Stimulated activated CD4-positive, alpha-beta T cell treated with anti-CD3 and anti-CD28 coated beads, Interleukin-12 subunit alpha, Interleukin-12 subunit beta, amount 100 ng/mL, for 24 hours (primary cell): ENCODE data around the gene CST3.
"Not testable (repeated sequence)": the region's sequence is repeated elsewhere in the genome, so short reads cannot be mapped to it uniquely, and the experiment has no call there.

ENCODE experiments used
- DNase-seq, 2 experiments: peaks; one replicate each; pipeline ENCODE4 v3.0.0-alpha.2; 2020; ENCODE audit warnings: low read depth in 2 of 2

The CST3 gene

DNA sequence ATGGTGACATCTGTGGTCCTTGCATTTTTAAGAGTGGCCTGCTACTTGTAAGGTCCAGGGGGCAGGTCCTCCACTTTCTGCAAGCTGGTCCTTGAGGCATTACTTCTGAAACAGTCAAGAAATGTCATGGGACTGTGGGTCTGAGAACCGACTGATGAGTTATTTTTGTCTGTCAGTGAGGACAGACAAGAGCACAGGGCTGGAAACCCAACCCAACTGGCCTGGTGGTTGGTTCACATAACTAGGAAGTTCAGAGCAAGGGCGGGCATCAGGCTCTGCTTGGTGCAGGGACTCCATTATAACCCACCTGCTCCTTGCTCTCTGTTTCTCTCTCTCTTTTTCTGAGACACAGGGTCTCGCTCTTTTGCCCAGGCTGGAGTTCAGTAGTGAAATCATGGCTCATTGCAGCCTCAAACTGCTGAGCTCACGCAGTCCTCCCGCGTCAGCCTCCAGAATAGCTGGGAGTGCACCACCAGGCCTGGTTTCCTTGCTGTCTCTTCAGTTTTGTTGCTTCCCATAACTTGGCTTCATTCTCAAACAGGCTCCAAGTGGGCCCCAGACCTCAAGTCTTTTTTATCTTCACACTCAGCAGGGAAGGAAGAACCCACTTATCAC is 9.2 kb downstream of the CST3 start:
- no peak for DNase-seq

DNA sequence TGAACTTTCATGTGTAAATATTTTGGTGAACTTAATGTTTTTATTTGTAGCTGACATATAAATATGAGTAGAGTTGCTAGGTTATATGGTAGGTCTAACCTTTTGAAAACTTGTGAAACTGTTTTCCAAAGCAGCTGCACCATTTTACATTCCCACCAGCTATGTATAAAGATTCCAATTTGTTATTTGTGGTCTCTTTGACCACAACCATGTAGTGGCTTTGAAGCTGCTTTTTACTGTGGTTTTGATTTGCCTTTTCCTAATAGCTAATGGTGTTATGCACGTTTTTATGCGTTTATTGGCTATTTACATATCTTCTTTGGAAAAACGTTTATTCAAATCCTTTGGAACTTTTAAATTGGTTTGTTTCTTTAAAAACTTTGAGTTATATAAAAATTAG is 10.3 kb downstream of the CST3 start:
- no peak for DNase-seq

DNA sequence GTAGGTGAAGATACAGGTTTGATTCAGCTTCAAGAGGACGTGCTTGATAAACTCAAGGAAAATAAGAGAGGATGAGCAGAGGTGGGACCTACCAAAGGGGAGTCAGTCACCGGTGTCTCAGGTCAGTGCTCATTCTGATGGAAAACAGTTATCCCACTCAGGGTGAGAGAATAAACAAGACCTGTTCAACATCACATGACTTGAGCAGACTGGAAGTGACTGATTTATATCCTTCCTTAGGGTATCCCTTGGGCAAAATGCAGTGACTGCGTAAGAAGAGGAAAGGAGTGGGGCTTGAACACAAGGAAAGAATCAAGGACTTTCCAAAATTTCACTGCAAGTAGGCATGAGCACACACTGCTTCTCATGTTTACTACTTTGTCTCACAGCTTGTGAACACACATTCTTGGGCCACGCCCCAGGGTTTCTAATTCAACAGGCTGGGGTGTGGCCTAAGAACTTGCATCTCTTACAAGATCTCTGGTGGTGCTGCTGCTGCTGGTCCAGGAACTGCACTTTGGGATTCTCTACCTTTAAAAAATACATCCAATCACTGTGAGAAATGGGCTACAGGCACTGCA is 11.6 kb downstream of the CST3 start:
- DNase-seq = no peak

DNA sequence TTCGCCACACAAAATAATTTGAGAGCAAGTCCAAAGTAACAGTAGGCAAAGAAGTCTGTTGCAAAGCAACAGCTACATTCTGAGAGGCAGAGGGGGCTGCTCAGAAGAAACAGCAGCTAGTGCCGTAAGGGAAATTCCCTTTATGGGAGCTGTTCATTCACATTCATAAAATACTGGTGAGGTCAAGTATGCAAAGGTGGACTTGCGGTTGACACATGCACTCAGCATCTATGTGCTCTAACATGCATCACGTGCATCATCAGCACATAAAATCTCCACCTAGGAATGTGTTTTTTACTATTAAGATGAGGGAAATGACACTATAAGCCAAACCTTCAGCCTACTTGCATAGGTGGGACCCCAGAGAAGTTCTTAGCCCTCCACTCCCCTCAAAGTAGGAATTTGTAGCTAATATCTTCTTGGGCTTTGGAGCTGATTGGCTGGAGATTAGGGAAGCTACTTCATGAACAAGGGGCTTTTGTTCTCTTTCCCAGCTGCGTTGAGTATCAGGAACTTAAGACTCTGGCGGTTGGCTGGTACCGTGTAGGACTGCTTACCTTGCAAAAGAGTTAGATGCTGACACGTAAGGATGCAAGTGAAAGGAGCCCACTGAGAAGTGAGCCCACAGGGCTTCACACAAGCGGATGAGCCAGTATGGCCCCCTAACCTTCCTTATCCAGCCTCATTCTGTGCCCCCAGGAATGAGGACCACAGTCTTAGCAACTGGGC is 12.4 kb downstream of the CST3 start:
- no peak for DNase-seq

DNA sequence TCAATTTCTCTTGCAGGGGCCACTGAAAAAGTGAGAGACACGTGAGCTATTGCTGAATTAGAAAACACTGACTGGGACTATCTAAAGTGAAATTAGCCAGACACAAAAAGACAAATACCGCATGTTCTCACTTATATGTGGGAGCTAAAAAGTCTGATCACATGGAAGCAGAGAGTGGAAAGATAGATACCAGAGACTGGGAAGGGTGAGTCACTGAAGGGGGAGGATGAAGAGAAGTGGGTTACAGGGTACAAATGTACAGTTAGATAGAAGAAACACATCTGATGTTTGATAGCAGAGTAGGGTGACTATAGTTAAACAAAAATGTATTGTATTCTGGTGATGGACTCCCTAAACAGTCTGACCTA is 13.4 kb downstream of the CST3 start:
- DNase-seq = no peak

DNA sequence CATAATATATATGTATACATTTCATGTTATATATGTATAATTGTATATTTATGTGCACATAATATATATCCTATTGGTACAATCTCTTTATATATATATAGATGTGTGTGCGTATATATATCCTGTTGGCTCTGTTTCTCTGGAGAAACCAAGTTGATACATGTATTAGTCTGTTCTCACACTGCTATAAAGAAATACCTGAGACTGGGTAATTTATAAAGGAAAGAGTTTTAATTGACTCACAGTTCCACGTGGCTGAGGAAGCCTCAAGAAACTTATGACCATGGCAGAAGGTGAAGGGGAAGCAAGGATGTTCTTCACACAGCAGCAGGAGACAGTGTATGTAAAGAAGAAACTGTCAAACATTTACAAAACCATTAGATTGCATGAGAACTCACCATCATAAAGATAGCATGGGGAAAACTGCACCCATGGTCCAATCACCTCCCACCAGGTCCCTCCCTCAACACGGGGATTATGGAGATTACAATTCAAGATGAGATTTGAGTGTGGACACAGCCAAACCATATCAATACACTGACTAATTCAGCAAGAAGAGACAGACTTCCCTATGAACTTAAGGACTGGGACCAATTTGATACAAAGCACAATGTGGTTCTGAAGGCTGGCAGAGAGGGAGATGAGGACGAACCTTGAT is 14.0 kb downstream of the CST3 start:
- DNase-seq = no peak

DNA sequence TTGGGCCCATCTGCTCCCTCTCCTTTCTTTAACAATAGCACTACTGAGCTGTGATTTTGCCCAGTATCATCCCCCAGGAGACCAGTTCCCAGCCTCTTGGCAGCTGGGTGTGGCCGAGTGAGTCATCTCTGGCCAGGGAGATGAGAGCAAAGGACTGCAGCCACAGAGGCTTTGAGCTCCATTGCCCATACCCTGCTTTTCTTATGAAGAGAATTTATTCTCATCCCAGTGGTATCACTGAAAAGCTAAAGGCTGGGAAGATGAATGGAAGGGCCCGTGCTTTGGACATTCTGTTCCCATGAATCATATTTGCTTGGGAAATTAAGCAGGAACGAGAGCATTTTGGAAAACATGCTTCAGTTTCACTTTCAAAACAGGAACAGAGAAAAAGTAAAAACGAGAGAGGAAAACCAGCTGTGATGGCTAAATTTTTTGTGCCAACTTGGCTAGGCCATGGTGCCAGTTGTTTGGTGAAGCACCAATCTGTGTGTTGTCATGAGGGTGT is 14.9 kb downstream of the CST3 start:
- no peak for DNase-seq

DNA sequence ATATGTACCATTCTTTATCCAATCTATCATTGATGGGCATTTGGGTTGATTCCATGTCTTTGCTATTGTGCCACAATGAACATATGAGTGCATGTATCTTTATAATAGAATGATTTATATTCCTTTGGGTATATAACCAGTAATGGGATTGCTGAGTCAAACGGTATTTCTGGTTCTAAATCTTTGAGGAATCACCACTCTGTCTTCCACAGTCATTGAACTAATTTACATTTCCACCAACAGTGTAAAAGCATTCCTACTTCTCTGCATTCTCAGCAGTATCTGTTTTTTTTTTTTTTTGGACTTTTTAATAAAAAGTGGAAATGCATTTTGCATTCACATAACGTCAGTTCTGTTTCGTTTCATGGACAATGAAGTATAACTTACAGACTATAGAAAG is 15.4 kb downstream of the CST3 start:
- not testable (repeated sequence) for DNase-seq

DNA sequence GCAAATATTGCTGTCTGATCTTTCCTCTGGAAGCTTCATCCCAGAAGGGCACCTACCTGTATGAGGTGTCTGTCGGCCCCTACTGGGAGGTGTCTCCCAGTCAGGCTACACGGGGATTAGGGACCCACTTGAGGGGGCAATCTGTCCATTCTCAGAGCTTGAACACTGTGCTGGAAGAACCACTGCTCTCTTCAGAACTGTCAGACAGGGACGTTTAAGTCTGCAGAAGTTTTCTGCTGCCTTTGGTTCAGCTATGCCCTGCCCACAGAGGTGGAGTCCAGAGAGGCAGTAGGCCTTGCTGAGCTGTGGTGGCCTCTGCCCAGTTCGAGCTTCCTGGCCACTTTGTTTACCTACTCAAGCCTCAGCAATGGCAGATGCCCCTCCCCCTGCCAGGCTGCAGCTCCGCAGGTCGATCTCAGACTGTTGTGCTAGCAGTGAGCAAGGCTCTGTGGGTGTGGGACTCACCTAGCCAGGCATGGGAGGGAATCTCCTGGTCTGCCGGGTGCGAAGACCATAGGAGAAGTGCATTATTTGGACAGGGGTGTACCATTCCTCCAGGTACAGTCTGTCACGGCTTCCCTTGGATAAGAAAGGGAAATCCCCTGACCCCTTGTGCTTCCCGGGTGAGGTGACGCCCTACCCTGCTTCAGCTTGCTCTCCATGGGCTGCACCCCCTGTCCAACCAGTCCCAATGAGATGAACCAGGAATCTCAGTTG is 16.9 kb downstream of the CST3 start:
- DNase-seq = not testable (repeated sequence)

DNA sequence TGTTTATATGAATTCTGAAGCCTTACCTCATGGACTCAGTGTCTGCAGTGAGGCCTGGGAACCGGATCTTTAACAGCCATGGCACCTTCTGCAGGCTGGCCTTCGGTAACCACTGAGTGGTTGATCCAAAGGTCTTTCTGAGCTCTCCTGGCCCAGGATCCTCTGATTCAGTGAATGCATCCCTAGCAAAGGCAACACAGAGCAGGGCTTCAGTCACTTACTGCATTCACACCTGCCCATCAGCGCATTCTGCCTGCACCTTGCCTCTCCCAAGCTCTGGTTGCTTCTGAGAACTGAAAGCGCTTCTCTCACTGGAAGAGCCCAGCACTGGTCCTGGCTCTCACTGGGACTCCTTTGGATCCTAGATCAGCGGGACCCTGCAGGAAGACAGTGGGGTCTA is 23.6 kb downstream of the CST3 start:
- DNase-seq = no peak

DNA sequence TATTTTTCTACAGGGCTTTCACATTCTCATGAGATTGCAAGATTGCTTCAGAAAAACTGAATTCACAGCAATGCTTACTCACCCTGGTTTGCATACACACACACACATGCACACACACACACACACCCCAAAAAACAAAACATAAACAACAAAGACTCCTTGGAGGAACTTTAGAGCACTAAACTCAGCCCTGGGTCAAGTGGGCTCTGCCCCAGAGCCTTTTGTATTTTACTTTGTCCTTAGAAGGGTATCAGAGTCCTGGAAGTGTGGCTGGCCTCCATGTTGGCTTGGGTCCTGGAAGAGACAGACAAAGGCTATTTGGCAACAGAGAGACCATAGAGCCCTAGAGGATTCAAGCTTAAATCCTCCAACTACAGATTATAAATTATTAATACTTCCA is 24.1 kb downstream of the CST3 start:
- no peak for DNase-seq

DNA sequence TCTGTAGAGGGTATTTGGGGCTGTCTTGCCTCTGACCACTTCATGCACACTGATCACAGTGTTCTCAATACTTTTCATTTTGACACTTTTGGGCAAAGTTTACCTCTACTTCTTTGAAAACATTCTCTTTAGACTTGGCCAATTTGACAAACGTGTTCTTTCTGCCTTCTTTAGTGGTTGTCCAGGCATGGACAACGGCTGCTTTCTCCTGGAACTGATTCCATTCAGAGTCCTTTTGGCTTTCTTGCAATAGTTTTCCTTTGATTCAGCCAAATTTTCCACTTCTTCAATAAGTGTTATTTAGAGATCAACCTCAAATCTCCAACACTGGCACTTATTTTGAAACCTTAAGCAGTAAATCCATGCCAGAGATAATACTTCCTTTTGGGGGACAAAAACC is 25.4 kb downstream of the CST3 start:
- DNase-seq = no peak

DNA sequence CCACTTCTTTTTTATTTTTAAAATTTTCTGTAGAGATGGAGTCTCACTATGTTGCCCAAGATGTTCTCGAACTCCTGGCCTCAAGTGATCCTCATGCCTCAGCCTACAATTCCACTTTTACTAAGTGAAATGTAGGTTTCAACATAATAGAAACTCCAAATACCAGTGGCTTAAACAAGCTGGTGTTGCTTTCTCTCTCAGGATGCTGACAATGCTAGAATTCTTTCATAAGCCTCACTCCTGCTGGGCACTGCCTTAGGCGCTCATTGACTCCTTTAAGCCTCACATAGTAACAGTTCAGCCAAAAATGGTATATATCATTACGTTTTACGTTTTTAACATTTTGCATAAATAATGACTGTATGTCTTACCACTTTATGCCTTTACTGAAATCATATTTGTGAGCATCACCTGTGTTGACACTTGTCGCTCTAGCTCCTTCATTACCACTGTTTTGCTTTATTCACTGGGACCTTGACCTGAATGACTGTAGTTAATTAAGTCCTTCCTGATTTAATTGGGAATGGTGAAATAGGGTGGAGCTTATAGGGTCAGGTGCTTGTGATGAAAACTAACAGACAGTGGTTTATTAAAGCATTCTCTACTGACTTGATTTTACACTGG is 28.2 kb downstream of the CST3 start:
- no peak for DNase-seq

DNA sequence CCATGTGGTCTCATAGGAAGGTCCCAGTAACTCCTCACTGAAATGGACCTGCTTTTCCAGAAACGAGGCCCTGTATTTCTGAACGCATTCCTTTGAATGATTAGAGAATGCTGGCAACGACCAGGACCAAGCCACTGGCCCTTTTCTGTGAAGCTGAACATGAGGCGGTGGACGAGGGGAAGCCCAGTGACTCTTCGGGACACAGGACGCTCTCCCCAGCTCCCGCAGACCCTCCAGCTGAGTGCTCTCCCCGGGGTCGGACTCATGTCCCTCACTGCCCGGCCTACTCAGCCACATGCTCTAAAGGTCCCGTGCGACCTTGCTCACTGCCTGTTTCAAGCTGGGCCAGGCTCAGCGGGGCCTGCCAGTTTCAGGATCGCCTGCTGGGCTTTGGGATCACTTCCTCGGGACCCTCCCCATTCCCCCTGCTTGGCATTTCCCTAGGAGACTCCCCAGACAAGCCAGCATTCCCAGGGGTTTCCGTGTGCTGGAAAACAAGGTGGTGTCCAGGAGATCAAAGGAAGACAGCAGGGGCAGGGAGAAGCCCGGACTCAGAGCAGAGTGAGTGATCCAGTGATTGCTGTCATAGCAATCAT is 29.4 kb downstream of the CST3 start:
- no peak for DNase-seq

DNA sequence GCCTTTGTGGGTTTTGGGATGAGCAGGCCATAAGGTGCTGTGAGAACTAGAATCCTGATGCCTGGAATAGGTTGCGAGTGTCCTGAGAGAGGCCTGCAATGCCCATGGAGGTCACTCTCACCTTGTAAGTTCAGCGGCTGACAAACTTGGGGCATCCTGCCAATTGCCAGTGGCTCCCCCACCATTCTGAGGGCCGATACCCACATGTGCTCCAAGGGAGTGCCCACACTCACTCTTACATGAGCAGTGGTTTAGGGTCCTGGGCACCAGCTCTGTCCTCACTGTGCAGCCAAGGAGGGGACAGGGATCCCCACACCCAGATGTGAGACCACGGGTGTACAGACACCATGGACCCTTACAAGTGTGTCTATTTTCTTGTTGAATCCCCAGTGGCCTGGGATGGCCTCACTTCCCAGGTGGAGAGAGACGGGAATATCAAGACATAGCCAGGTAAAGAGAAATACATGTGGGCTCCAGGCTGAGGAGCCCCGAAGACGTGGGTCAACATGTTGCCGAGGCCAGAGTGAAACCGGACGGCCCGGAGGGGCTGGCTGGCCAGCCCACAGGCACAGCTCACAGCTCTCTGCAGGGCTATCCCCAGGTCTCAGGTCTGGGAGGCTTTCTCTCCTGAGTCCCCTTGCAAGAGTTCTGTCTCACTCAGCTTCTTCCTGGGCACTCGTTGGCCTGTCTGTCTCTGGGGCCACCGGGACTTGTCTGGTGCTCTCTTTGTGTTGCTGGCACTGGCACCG is 30.1 kb downstream of the CST3 start:
- no peak for DNase-seq

DNA sequence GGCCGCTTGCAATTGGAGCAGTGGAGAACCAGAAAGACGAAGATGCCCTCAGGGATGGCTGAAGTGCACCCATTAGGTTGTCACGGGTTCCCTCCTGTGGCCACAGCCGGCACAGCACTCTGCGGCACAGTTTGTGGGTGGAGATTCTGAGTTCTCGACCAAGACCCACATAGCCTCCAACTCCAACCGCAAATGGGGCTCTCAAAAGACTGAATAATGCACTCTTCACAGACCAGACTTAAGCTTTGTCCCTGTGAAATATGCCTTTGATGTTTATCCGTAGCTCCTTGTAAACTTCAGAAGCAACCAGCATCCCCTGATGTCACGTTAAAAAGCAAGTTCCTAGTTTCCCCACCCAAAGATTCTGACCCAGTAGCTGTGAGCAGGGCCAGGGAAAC is 31.1 kb downstream of the CST3 start:
- DNase-seq = peak; percentile 20 to 66

DNA sequence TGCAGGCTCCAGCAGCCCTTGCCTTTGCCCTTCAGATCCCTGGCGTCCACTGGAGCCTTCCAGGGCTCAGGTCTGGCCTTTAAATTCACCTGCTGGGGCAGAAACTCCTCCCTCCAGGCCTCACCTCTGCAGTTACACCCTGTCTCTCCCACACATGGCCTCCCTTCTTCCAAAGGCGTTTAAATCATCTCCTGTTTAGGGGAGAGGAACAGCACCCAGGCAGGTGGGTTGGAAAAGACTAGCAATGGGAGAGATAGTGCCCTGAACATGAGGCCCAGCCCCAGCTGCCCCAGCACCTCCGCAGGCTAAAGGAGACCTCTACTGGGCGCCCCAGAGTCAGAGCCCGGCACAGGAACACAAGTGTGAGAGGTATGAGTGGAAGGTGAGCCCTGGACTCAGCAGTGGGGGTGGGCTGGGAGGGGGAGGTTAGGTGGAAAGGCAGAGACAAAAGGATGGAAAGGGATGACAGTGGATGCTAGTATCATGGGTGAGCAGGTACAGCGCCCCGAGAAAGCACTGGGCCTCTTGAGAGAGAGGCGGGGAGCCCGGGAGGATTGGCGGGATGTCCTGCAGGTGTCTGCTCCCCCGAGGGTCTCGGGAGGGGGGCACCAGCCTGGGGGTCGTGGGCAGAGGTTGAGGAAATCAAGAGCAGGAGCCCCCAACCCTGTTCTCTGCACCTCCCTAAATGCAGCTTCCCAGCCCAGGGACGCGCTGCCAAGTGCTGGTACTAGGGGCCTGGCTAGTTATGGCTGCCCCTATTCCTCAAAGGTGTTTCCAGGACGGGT is 31.7 kb downstream of the CST3 start, which contains the start of gene CST9:
TSS of gene CST9 (minus strand) at position 51 of the 785 bp plus-strand sequence. CDS start 53 bp downstream, outside the sequence.
- no peak for DNase-seq

DNA sequence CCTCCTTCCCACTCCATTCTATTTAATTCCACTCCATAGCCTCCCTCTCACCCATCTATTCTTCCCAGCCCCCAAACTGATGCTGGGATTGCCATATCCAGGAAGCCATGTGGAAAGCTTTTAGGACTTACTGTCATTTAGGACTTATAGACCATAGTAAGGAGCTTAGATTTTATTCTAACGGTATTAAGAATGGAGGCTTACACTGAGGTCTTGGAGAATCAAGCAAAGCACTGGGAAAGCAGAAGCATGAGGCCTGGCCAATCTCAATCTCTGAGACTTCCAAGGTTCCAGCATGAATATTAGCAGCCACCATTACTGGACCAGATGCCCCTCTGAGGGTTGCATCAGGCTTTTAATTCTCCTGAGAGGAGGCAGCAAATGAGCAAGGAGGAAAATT is 33.4 kb downstream of the CST3 start:
- DNase-seq = no peak

DNA sequence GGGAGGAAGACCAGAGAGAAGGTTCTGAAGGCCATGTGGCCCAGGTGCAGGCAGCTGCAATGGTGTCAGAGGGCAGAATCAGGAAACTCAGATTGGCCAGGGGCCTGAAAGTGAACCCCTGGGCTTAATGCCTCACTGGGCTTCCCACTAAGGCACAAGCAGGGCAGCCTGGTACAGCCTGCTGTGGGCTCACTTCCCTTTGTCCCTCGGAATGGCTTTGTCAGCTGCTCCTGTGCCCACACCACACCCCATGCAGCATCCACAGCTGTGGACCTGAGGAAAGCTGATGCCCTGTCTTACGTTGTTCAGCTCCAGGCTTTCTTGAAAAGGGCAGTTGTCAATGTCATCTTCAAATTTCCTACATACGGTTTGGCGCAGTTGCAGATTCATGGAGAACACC is 34.4 kb downstream of the CST3 start:
- DNase-seq = no peak

DNA sequence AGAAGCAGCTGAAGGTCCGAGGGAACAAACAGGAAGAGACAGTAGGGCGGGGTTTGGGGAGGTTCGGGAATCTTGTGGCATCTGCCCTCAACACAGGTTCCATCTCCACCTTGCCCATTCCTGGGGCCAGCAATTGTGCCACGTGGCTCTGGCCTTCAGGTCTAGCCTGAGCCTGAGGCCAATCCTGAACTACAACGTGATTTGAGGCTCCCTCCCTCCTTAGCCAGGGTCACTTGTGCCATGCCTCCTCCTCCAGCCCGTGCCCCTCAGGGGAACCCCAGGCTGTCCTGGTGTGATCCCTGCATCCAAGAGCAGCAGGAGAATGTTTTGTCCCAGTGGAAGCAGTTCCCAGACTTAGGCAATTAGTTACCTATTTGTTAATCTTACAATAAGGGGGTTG is 35.1 kb downstream of the CST3 start:
- no peak for DNase-seq
